GM18951 (cell line): ENCODE measurements around the gene FAM200C.

Source experiments
- POLR2A ChIP-seq: IDR thresholded peaks from 4 replicates; pipeline ENCODE4 v1.6.1; 2011; ENCODE audit warnings: mild to moderate bottlenecking; ENCODE audit not compliant: insufficient read length, insufficient read depth; ENCODE audit errors: extremely low read depth
- in situ Hi-C: fragments of 300-500 bp; cut with MboI; formaldehyde crosslinking; loops from one replicate; pipeline ENCODE4 v1.12.0; 2022; ENCODE audit warnings: low sequenced_read_pairs, mixed read lengths, inconsistent platforms; ENCODE audit not compliant: unreplicated experiment

FAM200C gene

GRCh38 chr5:160369990-160370712, 29.7 kb downstream of the FAM200C start, which contains the start of gene C1QTNF2:
Gene C1QTNF2, minus strand, starts transcription at chr5:160370626. Its CDS starts 15,615 bp downstream, at chr5:160355011.
- in situ Hi-C loops, result no loop called here

GRCh38 chr5:160367885-160368284, 32.0 kb downstream of the FAM200C start:
- in situ Hi-C loops, result no loop called here
- TF ChIP-seq POLR2A, result no peak

More at GRCh38 chr5:160369990-160370712, 29.7 kb downstream of the FAM200C start, which contains the start of gene C1QTNF2:
- TF ChIP-seq POLR2A, result no peak

- no peak for TF ChIP-seq POLR2A
- in situ Hi-C loops, result no loop called here
Observed at GRCh38 chr5:160367261-160367660, 32.6 kb downstream of the FAM200C start.

GRCh38 chr5:160366230-160366629, 33.6 kb downstream of the FAM200C start:
- TF ChIP-seq POLR2A, result no peak
- in situ Hi-C loops, result no loop called here

GRCh38 chr5:160363660-160364395, 36.0 kb downstream of the FAM200C start:
- TF ChIP-seq POLR2A, result no peak
- in situ Hi-C loops, result no loop called here

GRCh38 chr5:160363211-160363610, 36.6 kb downstream of the FAM200C start:
- no peak for TF ChIP-seq POLR2A
- in situ Hi-C loops, result no loop called here

- TF ChIP-seq POLR2A, result no peak
- in situ Hi-C loops, result no loop called here
Observed at GRCh38 chr5:160361624-160362228, 38.1 kb downstream of the FAM200C start.

- in situ Hi-C loops, result no loop called here
Observed at GRCh38 chr5:160360310-160360709, 39.5 kb downstream of the FAM200C start.

GRCh38 chr5:160359816-160360215, 40.0 kb downstream of the FAM200C start:
- in situ Hi-C loops, result no loop called here
- TF ChIP-seq POLR2A, result no peak

More at GRCh38 chr5:160360310-160360709, 39.5 kb downstream of the FAM200C start:
- no peak for TF ChIP-seq POLR2A

GRCh38 chr5:160359242-160359641, 40.6 kb downstream of the FAM200C start:
- in situ Hi-C loops, result no loop called here
- no peak for TF ChIP-seq POLR2A

- TF ChIP-seq POLR2A, result no peak
- in situ Hi-C loops, result no loop called here
Observed at GRCh38 chr5:160357861-160358411, 41.9 kb downstream of the FAM200C start.

- in situ Hi-C loops, result no loop called here
- TF ChIP-seq POLR2A, result no peak
Observed at GRCh38 chr5:160357394-160357793, 42.5 kb downstream of the FAM200C start.

- TF ChIP-seq POLR2A, result no peak
- in situ Hi-C loops, result no loop called here
Observed at GRCh38 chr5:160356550-160357347, 43.1 kb downstream of the FAM200C start.

- in situ Hi-C loops, result no loop called here
Observed at GRCh38 chr5:160354666-160355065, 45.2 kb downstream of the FAM200C start.

More at GRCh38 chr5:160354666-160355065, 45.2 kb downstream of the FAM200C start:
- TF ChIP-seq POLR2A, result no peak
